Tongue (tissue), 2 donors: ENCODE results near the gene LARGE1. TPM values are rescaled to one million over a fixed set of nuclear protein-coding genes. Genes with fewer than 3 reads are reported as not detected.

ENCODE experiments used
- DNase-seq: peaks from one replicate; pipeline ENCODE4 v3.0.0-alpha.2; 2015
- total RNA-seq: library from RNA; depleted of rRNA; stranded (reverse); fragments of >200 nt; gene quantifications from one replicate; pipeline ENCODE4 v1.2.3, GENCODE V29; 2014

The LARGE1 gene
- 18.3 TPM for total RNA-seq

DNA sequence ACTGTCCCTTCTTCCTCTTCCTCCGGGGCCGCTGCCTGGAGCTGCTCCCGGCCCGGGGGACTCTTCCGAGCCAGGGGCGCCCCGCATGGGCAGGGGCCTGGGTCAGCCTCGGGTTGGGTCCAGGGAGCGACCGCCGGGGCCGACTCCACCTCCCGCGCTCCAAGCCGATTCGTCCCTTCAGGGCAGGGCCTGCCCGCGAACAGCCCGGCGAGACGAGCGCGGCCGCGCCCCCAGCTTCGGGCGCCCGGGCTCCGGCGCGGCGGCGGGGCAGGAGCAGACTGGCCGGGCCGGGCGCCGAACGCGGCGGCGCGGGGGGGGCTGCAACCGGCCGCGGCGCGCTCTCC, at the start of gene LARGE1:
Gene LARGE1 (minus strand): TSS at position 280 of the 344 bp plus-strand sequence.
- DNase-seq, result peak; percentile 50

DNA sequence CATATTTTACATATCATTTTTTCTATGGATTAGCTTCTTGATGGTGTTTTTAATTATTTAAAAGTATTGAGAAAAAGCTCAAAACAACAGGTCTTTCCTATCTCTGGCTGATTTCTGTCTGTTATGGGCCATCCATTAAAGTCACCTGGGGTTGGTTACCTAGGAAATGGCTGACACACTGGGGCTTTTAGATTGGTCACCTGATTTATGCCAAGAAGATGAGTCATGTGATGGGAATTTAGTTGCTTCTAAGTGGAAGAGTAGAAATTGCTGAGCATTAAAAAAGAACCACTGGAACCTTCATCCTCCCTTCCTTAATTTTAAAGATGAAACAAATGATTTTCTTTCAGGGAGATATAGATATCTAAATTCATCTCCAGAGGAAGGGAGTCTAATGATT, 48.8 kb upstream of the LARGE1 start:
- no peak for DNase-seq

DNA sequence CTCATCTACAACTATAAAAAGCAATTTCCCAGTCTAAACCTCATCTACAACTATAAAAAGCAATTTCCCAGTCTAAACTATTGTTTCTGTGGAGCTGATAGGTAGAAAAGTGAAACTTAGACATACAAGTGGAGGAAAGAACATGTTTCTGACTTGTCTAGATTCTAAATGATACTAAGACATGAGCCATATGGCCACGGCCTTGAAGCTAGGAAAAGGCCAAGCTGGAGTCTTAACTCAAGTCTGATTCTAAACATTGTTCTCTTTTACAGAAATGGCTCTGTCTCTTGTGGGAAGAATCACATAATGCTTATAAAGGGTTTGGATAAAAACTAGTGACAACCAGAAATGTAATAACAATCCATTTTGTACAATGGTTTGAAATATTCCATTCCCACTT, 43.8 kb upstream of the LARGE1 start:
- DNase-seq, result no peak

DNA sequence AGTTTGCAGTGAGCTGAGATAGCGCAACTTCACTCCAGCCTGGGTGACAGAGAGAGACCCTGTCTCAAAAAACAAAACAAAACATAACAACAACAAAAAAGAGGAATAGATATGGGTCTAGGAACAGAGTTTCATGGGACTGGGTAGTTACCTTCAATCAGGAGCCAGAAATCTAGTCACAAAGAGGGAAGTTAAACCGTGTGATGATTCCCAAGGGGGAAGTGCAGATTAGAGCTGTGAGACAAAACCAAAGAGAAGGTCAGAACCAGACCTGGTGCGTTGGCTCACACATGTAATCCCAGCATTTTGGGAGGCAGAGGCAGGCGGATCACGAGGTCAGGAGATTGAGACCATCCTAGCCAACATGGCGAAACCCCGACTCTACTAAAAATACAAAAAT, 42.1 kb upstream of the LARGE1 start:
- DNase-seq, result no peak

DNA sequence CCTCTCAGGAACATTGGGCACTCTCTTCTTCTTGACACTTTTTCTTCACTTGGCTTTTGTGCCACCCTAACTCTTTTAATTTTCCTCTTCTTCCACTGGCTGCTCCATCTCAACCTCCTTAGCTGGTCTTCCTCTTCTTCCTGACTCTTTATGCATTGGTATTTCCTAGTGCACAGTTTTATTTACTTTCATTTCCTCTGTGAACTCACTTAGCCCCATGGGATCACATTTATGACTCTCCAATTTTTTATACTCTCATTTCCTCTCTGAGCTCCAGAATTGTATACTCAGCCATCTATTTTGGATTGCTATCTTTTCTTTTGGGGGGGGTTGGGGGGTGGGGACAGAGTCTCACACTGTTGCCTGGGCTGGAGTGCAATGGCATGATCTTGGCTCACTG, 38.5 kb upstream of the LARGE1 start:
- DNase-seq, result no peak

DNA sequence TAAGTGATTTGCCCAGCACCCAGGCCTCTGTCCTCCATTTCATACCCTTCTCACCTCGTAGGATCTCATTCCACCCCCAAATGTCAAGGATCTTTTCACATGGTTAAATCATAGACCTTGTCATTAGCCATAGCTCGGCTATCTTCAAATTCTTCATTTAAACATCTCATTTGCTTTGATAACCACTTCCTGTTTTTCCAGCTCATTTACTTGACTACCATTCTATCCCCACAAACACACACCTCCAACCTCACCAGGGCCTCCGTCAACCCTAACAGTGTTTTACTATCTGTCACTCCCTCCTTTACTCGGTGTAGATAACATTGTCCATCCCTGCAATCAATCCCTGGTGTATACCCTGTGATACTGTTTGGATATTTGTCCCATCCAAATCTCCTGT, 36.8 kb upstream of the LARGE1 start:
- DNase-seq, result no peak

DNA sequence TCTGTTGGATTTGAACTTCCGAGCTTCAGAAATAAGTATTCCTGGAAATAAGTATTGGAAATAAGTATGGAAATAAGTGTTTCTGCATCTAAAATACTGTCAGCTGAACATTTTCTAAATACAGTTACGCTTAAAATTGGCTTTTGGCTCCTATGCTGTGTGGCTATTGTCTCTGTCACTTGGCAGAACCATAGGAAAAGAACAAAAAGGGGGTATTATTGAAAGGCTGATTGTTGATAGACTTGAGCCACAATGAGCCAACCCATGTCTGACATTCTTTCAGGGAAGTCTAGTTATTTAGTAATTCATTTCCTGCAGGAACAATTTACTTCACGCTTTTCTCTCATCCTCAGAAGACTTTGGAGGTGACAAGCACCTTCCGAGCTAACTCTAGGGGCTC, 32.5 kb upstream of the LARGE1 start:
- no peak for DNase-seq

DNA sequence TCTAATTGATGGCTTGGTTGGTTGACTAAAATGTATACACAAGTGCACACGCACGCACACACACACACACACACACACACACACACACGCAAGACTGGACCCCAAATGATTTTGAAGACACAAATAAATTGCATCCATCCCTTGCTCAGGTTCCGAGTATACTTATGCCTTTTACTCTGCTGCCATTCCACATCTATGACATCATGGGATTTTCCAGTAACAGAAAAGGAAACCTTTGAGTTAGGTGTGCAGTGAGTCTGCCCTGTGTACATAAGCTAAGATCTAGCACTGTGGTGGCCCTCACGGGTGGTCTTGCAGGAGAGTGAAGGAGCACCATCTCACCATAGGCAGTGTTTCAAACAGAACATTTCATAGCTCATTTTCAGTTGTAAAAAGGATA, 20.5 kb upstream of the LARGE1 start:
- DNase-seq, result no peak

DNA sequence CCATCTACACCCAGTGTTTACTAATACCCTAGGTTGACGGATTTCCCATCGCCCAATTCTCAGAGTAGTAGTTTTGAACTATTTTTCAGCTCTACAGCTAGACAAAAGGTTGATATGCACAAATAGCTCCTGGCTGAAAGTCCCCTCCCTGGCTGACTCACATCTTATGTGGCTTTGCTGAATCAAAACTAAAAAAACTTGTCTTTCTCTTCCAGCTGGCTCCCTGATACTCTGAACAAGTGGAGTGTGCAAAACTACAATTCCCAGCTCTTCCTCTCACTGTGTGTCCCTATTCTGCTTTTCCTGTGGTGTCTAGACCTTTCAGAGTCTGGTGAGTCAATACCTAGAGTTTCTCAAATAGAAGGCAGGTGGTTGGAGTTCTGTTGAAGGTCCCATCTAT, 12.7 kb upstream of the LARGE1 start:
- DNase-seq, result no peak

DNA sequence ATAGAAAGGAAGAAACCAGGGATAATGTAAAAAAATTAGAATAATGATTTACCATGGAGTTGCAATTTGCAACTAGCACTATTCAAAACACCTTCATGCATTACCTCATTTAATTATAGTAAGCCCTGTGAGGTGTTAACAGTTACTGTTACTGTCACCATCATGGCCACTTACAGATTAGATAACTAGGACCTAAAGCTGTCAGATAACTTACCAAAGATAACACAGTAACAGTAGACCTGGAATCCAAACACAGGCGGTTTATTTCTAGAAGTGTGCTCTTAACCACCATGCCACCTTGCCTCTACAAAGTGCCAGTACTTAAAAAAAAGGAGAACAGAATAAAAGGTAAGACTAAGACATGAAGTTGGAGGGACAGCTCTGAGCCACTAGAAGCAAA, 11.1 kb upstream of the LARGE1 start:
- no peak for DNase-seq

DNA sequence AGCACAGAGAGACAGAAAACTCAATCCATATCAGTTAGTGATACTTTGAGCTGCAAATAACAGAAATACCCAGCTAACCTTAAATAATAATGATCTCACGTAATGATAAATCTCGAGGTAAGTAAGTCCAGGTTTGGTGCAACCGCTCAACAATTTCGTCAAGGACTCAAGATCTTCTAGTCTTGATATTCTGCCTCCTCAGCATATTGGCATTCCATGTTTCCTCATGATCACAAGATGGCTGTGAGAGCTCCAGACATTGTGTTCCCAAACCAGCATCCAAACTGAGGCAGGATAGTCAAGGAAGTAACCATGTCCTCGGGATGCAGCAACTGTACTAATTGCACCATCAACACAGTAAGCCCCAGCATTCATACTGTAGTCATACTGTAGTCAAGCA, 7.5 kb upstream of the LARGE1 start:
- DNase-seq, result no peak

DNA sequence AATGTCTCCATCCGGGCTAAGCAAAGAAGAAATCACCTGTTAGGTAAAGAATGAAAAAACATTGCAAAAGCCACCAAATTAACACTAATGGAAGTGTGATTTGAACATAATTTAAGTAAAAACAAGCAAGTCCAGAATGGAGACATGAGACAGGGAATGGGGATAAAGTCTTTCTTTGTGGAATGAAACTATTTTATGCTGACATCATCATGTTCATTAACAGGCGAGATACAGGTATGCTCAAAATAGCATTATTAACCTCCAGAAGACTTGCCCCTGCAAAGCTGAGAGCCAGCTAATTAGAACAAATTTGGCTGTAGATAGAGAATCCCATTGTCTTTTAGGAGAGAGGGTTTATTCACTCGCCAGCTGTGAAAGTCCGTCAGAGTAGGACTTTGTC, 4.9 kb upstream of the LARGE1 start:
- DNase-seq, result no peak

DNA sequence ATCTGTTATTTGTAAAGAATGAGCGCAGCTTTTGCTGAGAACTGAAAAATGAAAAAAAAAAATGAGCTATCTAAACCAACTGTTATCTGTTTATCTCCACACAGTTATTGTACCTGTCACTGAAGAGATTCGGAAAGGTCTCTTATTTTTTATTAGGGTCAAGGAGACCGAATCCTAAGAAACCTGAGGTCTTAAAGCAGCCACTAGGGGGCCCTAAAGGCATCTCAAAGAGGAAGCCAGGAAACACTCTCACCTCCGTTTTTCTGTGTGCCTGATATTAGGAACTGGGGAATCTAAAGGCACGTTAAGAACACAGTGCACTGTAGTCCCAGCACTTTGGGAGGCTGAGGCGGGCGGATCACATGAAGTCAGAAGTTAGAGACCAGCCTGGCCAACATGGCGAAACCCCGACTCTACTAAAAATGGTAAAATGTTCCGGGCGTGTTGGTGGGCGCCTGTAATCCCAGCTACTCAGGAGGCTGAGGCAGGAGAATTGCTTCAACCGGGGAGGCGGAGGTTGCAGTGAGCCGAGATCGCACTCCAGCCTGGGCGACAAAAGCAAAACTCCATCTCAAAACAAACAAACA, 3.5 kb upstream of the LARGE1 start:
- DNase-seq, result peak; percentile 89

DNA sequence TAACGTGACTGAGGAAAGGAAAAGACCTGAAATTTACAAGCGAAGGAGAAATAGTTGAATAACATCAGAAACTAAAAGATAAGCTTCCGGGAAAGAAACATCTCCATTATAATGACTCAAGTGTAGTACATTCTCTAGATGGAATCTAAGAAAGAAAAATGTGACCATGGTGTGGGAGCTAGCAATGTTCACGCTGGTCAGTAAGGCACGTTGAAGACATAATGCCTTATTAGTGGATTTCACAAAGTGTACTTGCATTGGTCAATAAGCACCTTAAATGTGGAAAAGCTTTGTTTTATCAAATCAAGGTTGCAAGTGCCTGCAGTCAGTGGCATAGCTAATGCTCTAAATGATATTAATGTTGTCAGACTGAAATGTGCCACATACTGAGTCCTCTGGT, 2.8 kb upstream of the LARGE1 start:
- DNase-seq, result no peak

DNA sequence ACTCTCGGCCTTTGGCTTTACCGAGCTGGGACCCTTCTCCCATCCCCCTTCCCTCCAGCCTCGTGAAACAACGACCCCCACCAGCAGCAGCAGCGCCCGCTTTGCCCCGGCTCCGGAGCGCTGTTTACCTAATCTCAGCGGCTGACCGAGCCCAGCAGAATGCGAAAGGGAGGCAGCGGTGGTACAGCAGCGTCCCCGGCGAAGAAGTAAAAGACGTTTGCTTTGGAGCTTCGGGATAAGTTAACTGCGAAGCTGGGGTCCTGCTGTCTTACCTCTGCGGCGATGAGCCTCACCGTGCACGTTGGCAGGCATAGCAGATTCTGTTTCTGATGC, 2.0 kb upstream of the LARGE1 start:
- peak; percentile 59 for DNase-seq

DNA sequence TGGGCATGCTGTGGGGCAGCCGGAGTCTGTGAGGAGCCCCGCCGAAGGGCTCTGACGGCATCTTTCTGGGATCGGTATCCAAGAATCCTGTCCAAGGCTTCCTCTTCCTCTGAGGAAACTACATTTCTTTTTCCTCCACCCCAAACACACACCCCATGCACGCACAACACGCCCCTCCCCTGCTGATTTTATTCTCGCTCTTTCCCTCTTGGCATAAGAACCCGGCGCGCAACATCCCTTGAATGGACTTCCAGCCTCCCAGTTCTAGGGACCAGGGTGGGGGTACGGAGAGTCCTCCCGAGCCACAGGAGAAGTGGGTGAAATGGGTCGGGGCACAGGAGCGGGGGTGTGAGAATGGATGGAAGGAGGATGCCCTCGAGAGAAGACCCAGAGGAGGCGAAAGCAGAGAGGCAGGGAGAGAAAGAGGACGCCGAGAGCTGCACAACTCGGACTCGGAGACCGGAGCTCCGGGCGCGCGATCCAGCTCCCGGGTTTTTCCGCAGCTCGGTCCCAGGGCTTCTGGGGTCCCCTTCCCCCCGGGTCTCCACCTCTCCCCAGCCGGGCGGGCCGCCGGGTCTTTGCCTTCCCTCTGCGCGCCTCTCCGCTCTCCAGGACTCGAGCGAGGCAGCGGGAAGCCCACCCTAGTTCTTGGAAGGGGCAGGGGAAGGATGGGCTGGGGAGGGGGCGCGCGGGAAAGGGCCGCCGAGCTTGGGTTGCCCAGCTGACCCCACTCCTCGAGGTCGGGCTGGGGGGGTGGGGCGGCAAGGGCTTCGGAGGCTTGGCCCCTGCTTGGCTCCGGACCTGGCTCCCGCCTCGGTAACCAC, 1.5 kb upstream of the LARGE1 start:
- peak; percentile 83 for DNase-seq

DNA sequence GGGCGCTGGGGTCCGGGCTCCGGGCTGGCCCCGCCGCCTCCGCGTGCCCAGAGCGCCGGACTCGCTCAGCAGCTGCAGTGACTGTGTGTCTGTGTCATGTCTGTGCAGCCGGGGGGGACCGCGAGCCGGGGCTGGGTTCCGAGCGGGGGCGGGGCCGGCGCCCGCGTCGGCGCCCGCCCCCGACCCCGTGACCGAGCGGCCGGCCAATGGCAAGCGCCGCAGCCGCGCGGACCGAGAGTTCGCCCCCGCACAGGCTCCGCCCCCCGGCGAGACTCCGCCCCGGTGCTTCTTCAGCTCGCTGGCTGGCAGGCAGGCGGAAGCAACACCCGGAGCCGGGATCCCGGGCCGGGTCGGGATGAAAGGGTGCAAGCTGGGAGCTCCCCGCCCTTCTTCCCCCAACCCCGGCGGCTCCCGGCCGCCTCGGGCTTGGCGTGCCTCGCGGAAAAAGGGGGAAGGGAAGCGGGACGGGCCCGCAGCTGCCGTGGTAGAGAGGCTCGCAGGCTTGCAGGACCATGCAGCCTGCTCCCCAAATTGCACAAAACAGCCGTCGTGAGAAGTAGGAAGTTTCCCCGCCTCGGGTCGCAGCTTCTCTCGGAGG, 750 bp upstream of the LARGE1 start:
- peak; percentile 99 for DNase-seq

DNA sequence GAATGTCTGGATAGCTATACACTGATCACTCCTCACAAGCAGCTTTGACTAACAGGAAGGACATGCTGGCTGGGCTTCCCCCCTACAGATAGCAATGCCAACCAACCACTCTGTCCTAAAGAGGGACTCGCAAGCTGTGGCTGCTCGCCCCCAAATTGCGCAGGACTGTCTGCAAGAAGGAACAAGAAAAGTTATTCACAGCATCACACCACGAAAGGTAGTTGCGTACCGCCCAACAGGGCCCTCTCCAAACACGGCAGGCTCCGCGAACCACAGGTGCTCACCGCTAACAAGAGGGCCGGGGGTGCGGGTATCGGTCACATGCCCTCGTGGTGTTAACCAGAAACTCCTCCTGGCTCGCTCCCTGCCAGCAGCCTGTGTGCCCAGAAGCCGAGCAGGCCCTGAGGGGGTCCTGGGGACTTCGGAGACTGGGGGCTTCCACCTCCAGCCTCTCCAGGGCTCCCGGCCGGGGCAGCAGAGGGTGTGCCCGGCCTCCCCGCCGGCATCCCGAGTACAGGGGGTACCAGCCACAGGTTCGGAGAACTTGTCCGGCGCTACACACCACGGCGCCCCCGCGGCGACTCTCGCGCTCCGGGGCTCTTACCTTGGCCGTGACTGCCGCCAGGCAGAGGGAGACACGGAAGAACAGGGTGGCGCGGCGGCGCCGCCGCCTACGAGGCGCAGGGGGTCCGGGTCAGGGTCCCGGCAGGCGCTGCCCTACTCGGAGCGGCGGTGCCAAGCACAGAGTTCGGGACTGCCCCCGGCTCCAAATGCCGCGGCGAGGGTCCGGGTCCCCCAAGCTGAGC, 682 bp downstream of the LARGE1 start:
- DNase-seq, result peak; percentile 50

DNA sequence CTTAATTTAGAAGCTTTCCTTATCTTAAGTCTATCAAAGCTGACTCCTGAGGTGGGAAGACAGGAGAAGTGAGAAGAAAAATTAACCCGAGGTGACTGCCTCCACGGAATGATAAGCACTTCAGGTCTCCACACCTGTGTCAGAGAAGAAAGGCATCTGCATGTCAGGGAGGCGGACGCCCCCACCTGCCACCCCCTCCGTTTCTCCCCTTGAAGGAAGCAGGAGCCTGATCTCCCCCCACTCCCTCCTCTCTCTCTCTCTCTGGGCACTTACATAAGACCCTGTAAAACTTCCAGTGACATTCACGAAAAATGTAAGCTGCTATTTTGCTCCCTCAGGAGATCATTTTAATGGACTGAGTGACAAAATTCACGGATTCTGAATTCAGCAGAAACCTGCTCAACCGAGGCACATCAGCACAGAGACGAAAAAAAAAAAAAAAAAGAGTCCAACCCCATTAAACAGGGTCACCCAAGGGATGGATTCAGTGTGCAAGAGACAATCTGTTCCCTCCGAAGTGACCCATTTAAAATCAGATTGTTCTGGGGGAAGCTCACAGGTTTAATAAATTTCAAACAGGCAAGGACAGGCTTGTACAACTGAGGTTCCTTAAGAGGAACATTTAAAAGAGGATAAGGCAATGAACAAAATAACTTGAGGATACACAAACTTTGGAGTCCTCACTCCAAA, 1.5 kb downstream of the LARGE1 start:
- DNase-seq, result no peak

DNA sequence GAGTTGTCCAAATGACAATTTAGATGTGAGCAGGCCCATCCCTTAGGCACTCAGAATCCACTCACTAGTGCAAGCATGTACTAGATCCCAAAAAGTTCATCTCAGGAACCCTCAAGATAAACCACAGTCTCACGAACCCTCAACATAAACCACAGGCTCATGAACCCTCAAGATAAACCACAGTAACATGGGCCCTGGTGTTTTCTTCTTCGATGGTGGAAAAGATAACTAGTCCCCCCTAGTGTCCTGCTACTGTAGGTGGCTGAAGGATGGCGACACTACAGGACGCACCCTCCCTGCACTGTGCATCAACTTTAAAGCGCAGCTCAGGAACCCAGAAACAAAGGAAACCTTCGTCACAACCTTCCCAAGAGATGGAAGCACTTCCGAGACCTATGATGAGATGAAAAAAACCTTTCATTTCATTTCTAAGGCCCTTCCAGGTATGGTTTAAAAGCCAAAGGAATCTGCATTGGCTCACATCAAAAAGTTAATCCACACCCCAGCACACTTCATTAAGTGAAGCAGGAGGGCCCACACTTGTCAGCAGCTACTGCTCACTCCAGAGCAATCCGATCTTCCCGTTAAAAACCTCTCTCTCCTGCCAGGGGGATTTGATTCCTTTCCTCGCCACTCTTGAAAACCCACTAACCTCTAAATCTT, 2.4 kb downstream of the LARGE1 start:
- DNase-seq, result no peak

DNA sequence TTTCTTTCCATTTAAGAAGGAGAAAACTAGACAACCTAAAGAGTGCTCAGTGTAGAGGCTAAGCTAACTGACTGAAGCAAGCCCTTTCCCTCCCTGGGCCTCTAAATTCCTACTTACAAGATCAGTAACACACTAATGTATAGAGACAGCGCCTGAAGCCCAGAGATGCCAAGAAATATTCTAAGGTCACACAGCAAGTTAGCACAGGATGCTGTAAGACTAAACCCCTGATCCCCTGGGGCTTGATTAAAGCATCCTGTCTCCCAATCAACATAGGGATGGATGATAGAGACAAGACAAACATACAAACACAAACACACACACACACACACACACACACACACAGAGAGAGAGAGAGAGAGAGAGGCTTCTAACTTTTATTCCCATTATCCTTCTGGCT, 5.6 kb downstream of the LARGE1 start:
- DNase-seq, result no peak

DNA sequence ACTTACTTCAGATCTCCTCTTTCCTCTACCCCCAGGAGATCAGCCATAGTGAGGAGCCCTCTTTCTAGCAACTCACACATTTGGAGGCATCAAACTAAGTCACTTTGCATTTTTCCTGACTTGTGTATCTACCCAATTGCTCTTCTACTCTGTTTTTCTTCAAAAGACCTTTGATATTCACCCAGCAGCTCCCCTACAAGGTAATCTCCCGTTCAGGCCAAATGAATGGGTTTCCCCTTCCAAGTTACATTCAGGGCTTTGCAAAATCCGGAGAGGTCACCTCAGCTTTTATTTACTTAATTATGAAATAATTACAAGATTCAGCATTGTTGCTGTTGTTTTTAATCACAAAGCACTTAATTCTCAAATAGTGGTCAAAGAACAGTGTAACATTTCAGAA, 6.1 kb downstream of the LARGE1 start:
- DNase-seq, result no peak
